Upper lobe of left lung (tissue), 6 donors: ENCODE data around the gene TAS2R1. TPM values are rescaled to one million over a fixed set of nuclear protein-coding genes. Genes with fewer than 3 reads are reported as not detected.

ENCODE experiments used
- ATAC-seq, 2 donors: fragments of 200-7000 bp; cut with Tn5 transposase; one replicate each; pipeline ENCODE4 v1.9.1; 2022; ENCODE audit warnings: mild to moderate bottlenecking in 2 of 2, moderate library complexity in 2 of 2; ENCODE audit not compliant: low FRiP score in 2 of 2
- DNase-seq, 2 donors: peaks; one replicate each; pipeline ENCODE4 v3.0.0-alpha.2; 2019 to 2020
- H3K27ac ChIP-seq, 4 donors: fragments of 200-600 bp; sonication (generic); one replicate each; pipeline ENCODE4 v1.5.1; 2016 to 2019
- H3K27me3 ChIP-seq, 4 donors: fragments of 200-600 bp; sonication (generic); one replicate each; pipeline ENCODE4 v1.5.1; 2017 to 2019
- H3K36me3 ChIP-seq, 4 donors: fragments of 200-600 bp; sonication (generic); one replicate each; pipeline ENCODE4 v1.5.1; 2016 to 2019
- H3K4me1 ChIP-seq, 4 donors: fragments of 200-600 bp; sonication (generic); one replicate each; pipeline ENCODE4 v1.5.1; 2018 to 2019
- H3K4me3 ChIP-seq, 4 donors: fragments of 200-600 bp; sonication (generic); one replicate each; pipeline ENCODE4 v1.5.1; 2017 to 2019; ENCODE audit warnings: mild to moderate bottlenecking in 2 of 4, moderate library complexity in 1 of 4
- H3K9me3 ChIP-seq, 4 donors: fragments of 200-600 bp; sonication (generic); one replicate each; pipeline ENCODE4 v1.5.1; 2018 to 2019
- CTCF ChIP-seq, 6 experiments: fragments of 450-650 bp in 4 of 6; fragments of 200-600 bp in 2 of 6; sonication (generic) in 2 of 6; IDR thresholded peaks; one replicate each; pipeline ENCODE4 v1.5.1; 2016 to 2019; ENCODE audit warnings: antibody characterized with exemption in 6 of 6
- EP300 ChIP-seq, 4 donors: sonication (generic); formaldehyde crosslinking; IDR thresholded peaks; one replicate each; pipeline ENCODE4 v1.5.1; 2017; ENCODE audit warnings: antibody characterized with exemption in 4 of 4, control low read depth in 2 of 4
- POLR2A ChIP-seq, 4 donors: fragments of 450-650 bp; IDR thresholded peaks; one replicate each; pipeline ENCODE4 v1.5.1; 2016 to 2017; ENCODE audit warnings: antibody characterized with exemption in 4 of 4, mild to moderate bottlenecking in 2 of 4
- POLR2AphosphoS5 ChIP-seq, 2 donors: sonication (generic); formaldehyde crosslinking; IDR thresholded peaks; one replicate each; pipeline ENCODE4 v1.5.1; 2017; ENCODE audit warnings: antibody characterized with exemption in 2 of 2
- WGBS, 2 donors: methylation state at CpG; one replicate each; pipeline ENCODE4 v1.1.5; 2017 to 2018; 5-methylcytosine and 5-hydroxymethylcytosine counted together
- total RNA-seq, 6 donors: library from RNA; depleted of rRNA in 4 of 6; stranded (reverse); fragments of >200 nt in 4 of 6; gene quantifications; one replicate each; pipeline versions ENCODE4 v1.1.0 to v1.2.1, GENCODE V29; 2016 to 2021
- donor health status: DM: no; HTN: no; CAD: no; lungs with moderate emphysema.
- donor health status: DM: no; HTN: yes; CAD: no; lungs with severe emphysema.

TAS2R1 gene
- total RNA-seq, 6 donors from 2014 or later: not detected

- TF ChIP-seq CTCF (IDR thresholded peaks at IDR 0.05): no peak
- TF ChIP-seq EP300 (IDR thresholded peaks at IDR 0.05): no peak
- no peak for TF ChIP-seq POLR2A (IDR thresholded peaks at IDR 0.05)
- TF ChIP-seq POLR2AphosphoS5 (IDR thresholded peaks at IDR 0.05): no peak
- DNase-seq: no peak
- no peaks in the 10 kb centered on the region for H3K9me3 ChIP-seq
- H3K4me1 ChIP-seq: no peaks in the 10 kb centered on the region
- no peak overlapping the region for H3K27ac ChIP-seq
- H3K4me3 ChIP-seq: no peak overlapping the region
- 67 to 72% methylated on average over 2 of the region's 2 CpGs for WGBS, 2 donors
- no peaks in the 10 kb centered on the region for H3K36me3 ChIP-seq
- ATAC-seq: no peak
- no peaks in the 10 kb centered on the region for H3K27me3 ChIP-seq
Measured at GRCh38 chr5:9658706-9659105, 28.6 kb upstream of the TAS2R1 start.

- no peak for ATAC-seq
Measured at GRCh38 chr5:9657819-9658218, 27.7 kb upstream of the TAS2R1 start.

GRCh38 chr5:9655641-9656040, 25.5 kb upstream of the TAS2R1 start:
- no peak for TF ChIP-seq POLR2AphosphoS5 (IDR thresholded peaks at IDR 0.05)
- TF ChIP-seq POLR2A (IDR thresholded peaks at IDR 0.05): no peak
- TF ChIP-seq EP300 (IDR thresholded peaks at IDR 0.05): no peak
- no peak for TF ChIP-seq CTCF (IDR thresholded peaks at IDR 0.05)
- Histone ChIP-seq H3K27me3 (no peaks in the 10 kb centered on the region), H3K9me3 (no peaks in the 10 kb centered on the region), H3K4me3 (no peak overlapping the region), H3K36me3 (no peaks in the 10 kb centered on the region), H3K4me1 (no peaks in the 10 kb centered on the region), H3K27ac (no peak overlapping the region)
- WGBS, 2 donors: 74 to 100% methylated on average over 1 of the region's 1 CpG
- DNase-seq (no peak), ATAC-seq (no peak)

More at GRCh38 chr5:9657819-9658218, 27.7 kb upstream of the TAS2R1 start:
- Histone ChIP-seq H3K4me1 (no peaks in the 10 kb centered on the region), H3K4me3 (no peak overlapping the region), H3K27ac (no peak overlapping the region), H3K9me3 (no peaks in the 10 kb centered on the region), H3K27me3 (no peaks in the 10 kb centered on the region), H3K36me3 (no peaks in the 10 kb centered on the region)
- WGBS, 2 donors: 73 to 93% methylated on average over 1 of the region's 1 CpG
- DNase-seq: no peak
- TF ChIP-seq POLR2A (IDR thresholded peaks at IDR 0.05): no peak
- TF ChIP-seq CTCF (IDR thresholded peaks at IDR 0.05): no peak
- no peak for TF ChIP-seq POLR2AphosphoS5 (IDR thresholded peaks at IDR 0.05)

- TF ChIP-seq EP300 (IDR thresholded peaks at IDR 0.05): no peak
- no peak for TF ChIP-seq POLR2AphosphoS5 (IDR thresholded peaks at IDR 0.05)
- no peak for TF ChIP-seq POLR2A (IDR thresholded peaks at IDR 0.05)
- no peak for TF ChIP-seq CTCF (IDR thresholded peaks at IDR 0.05)
- no peak for ATAC-seq
- Histone ChIP-seq H3K36me3 (no peaks in the 10 kb centered on the region), H3K9me3 (no peaks in the 10 kb centered on the region), H3K4me1 (no peaks in the 10 kb centered on the region), H3K4me3 (no peak overlapping the region), H3K27ac (no peak overlapping the region), H3K27me3 (no peaks in the 10 kb centered on the region)
- no peak for DNase-seq
Measured at GRCh38 chr5:9654886-9655285, 24.7 kb upstream of the TAS2R1 start.

GRCh38 chr5:9653811-9654210, 23.7 kb upstream of the TAS2R1 start:
- 54 to 61% methylated on average over 2 of the region's 2 CpGs for WGBS, 2 donors
- H3K27ac ChIP-seq: no peak overlapping the region
- peak in 1 of 2 donors; percentile 29 for ATAC-seq

More at GRCh38 chr5:9653811-9654210, 23.7 kb upstream of the TAS2R1 start:
- Histone ChIP-seq H3K4me1 (no peaks in the 10 kb centered on the region), H3K27me3 (no peaks in the 10 kb centered on the region), H3K9me3 (no peaks in the 10 kb centered on the region), H3K4me3 (no peak overlapping the region), H3K36me3 (no peaks in the 10 kb centered on the region)
- no peak for DNase-seq
- TF ChIP-seq CTCF (IDR thresholded peaks at IDR 0.05): no peak
- no peak for TF ChIP-seq POLR2AphosphoS5 (IDR thresholded peaks at IDR 0.05)
- no peak for TF ChIP-seq POLR2A (IDR thresholded peaks at IDR 0.05)
- TF ChIP-seq EP300 (IDR thresholded peaks at IDR 0.05): no peak
